BJ (cell line): ENCODE measurements around the gene DNAJC13. TPM values are rescaled to one million over a fixed set of nuclear protein-coding genes. Genes with fewer than 3 reads are reported as not detected.
"Not testable (repeated sequence)": the region's sequence is repeated elsewhere in the genome, so short reads cannot be mapped to it uniquely, and the experiment has no call there.

ENCODE experiments used
- CTCF ChIA-PET: fragments of 350-600 bp; formaldehyde crosslinking; extraction: SDS; loops from one replicate; lab custom pipeline; 2021; ENCODE audit warnings: antibody characterized with exemption, inconsistent platforms; lab: Yijun Ruan, JAX
- POLR2A ChIA-PET: fragments of 300-600 bp; sonication (Branson Sonifier 250); formaldehyde crosslinking; extraction: SDS; loops from one replicate; lab custom pipeline; 2021; ENCODE audit warnings: antibody characterized with exemption; lab: Charles Lee
- DNase-seq: peaks from one replicate; pipeline ENCODE4 v3.0.0-alpha.2; 2011; ENCODE audit warnings: low read depth
- H3K27me3 ChIP-seq: 2 replicates; pipeline ENCODE4 v1.6.0; 2011; ENCODE audit warnings: low read length; ENCODE audit not compliant: control insufficient read depth, insufficient read depth
- H3K36me3 ChIP-seq: 2 replicates; pipeline ENCODE4 v1.5.1; 2011; ENCODE audit warnings: low read length; ENCODE audit not compliant: control insufficient read depth, insufficient read depth
- H3K4me3 ChIP-seq: 2 replicates; pipeline ENCODE4 v1.5.1; 2011; ENCODE audit warnings: low read depth, mild to moderate bottlenecking, control low read depth, low read length
- CTCF ChIP-seq: IDR thresholded peaks from 2 replicates; pipeline ENCODE4 v1.5.1; 2011; ENCODE audit warnings: low read depth, mild to moderate bottlenecking, control low read depth, inconsistent platforms, low read length, moderate library complexity; ENCODE audit not compliant: insufficient read depth
- polyA plus RNA-seq: library from polyadenylated mRNA; depleted of rRNA; stranded (reverse); fragments of >200 nt; gene quantifications from 2 replicates; pipeline ENCODE4 v1.2.3, GENCODE V29; 2011

Gene DNAJC13
- polyA plus RNA-seq, 1 experiment, result 21.7 TPM

GRCh38 chr3:132553826-132554225, 136.5 kb downstream of the DNAJC13 start:
- Histone ChIP-seq H3K27me3 (no peaks in the 10 kb centered on the region), H3K4me3 (no peak overlapping the region), H3K36me3 (no peaks in the 10 kb centered on the region)
- ChIA-PET POLR2A (no interaction called here), CTCF (interaction anchor here (0.9 to 1.3 kb wide), 3 partner anchors 12 to 72 kb away, joined by 4 read pairs; no protein-coding TSS in a partner anchor)
- no peak for TF ChIP-seq CTCF
- no peak for DNase-seq

- Histone ChIP-seq H3K27me3 (no peaks in the 10 kb centered on the region), H3K4me3 (no peak overlapping the region), H3K36me3 (no peaks in the 10 kb centered on the region)
- ChIA-PET POLR2A (no interaction called here), CTCF (interaction anchor here (1.7 kb wide), 1 partner anchor 18 kb away, joined by 3 read pairs; no protein-coding TSS in a partner anchor)
- DNase-seq, result no peak
- no peak for TF ChIP-seq CTCF
Measured at GRCh38 chr3:132554437-132554836, 137.1 kb downstream of the DNAJC13 start.

- ChIA-PET CTCF (interaction anchor here (1.7 kb wide), 1 partner anchor 19 kb away, joined by 3 read pairs; no protein-coding TSS in a partner anchor), POLR2A (no interaction called here)
- no peaks in the 10 kb centered on the region for H3K36me3 ChIP-seq
- H3K4me3 ChIP-seq, result no peak overlapping the region
- no peak for DNase-seq
- no peak for TF ChIP-seq CTCF
- H3K27me3 ChIP-seq, result no peaks in the 10 kb centered on the region
Measured at GRCh38 chr3:132555306-132556035, 138.2 kb downstream of the DNAJC13 start.

GRCh38 chr3:132556036-132556386, 138.7 kb downstream of the DNAJC13 start:
- POLR2A ChIA-PET, DNase-seq: not testable (repeated sequence)
- CTCF ChIA-PET, result interaction anchor here (1.7 kb wide), 1 partner anchor 20 kb away, joined by 3 read pairs; no protein-coding TSS in a partner anchor

GRCh38 chr3:132556508-132557159, 139.3 kb downstream of the DNAJC13 start:
- TF ChIP-seq CTCF, result no peak
- Histone ChIP-seq H3K36me3 (no peaks in the 10 kb centered on the region), H3K4me3 (no peak overlapping the region), H3K27me3 (no peaks in the 10 kb centered on the region)
- ChIA-PET CTCF (interaction anchor here (1.3 kb wide), 1 partner anchor 17 kb away, joined by 3 read pairs; no protein-coding TSS in a partner anchor), POLR2A (no interaction called here)
- no peak for DNase-seq

More at GRCh38 chr3:132556036-132556386, 138.7 kb downstream of the DNAJC13 start:
- H3K4me3 ChIP-seq, H3K36me3 ChIP-seq, H3K27me3 ChIP-seq: not testable (repeated sequence)
